ENCODE data around the gene ERFL. TPM values are rescaled to one million over a fixed set of nuclear protein-coding genes. Genes with fewer than 3 reads are reported as not detected.
"Not testable (repeated sequence)": the region's sequence is repeated elsewhere in the genome, so short reads cannot be mapped to it uniquely, and the experiment has no call there.

Gene ERFL
- total and polyA plus RNA-seq, 4 donors: 0.46 to 0.81 (median 0.51) TPM; not detected in 1

- Histone ChIP-seq H3K27me3 (ENCODE audit: control insufficient read depth in 1 of 2, insufficient read depth in 2 of 2, low read length in 1 of 2) (no peaks in the 10 kb centered on the region), H3K36me3 (ENCODE audit: control insufficient read depth in 1 of 2, insufficient read depth in 2 of 2, low read length in 1 of 2) (peaks cover 0 to 3% of the 10 kb centered on the region in 2 donors), H3K9me3 (ENCODE audit: control insufficient read depth, low read length) (no peaks in the 10 kb centered on the region), H3K27ac (ENCODE audit: low read depth in 1 of 2, low read length in 2 of 2) (no peak overlapping the region), H3K4me1 (ENCODE audit: control insufficient read depth in 1 of 2, insufficient read depth in 2 of 2, low read length in 2 of 2) (no peaks in the 10 kb centered on the region), H3K4me3 (ENCODE audit: low read length in 2 of 2) (no peak overlapping the region)
- intact Hi-C loops (cut with DNase I): loop anchor here in 1 of 2 donors (10.0 kb wide), 1 partner anchor 67 kb away; the partner anchor contains the start of gene ARHGEF1
- peak; percentile 87 for ATAC-seq (ENCODE audit: low FRiP score)
- peak; percentile 80 to 94 for DNase-seq
- 2 to 3% methylated on average over 11 to 12 of the region's 12 CpGs for WGBS, 2 donors
Measured at GRCh38 chr19:41951686-41952172, 23.5 kb upstream of the ERFL start.

- no peaks in the 10 kb centered on the region for H3K9me3 ChIP-seq (ENCODE audit: control insufficient read depth, low read length)
- H3K36me3 ChIP-seq (ENCODE audit: control insufficient read depth in 1 of 2, insufficient read depth in 2 of 2, low read length in 1 of 2): no peaks in the 10 kb centered on the region
- DNase-seq (no peak), ATAC-seq (ENCODE audit: low FRiP score) (no peak)
- intact Hi-C loops (cut with DNase I): no loop called here
- 90 to 97% methylated on average over 3 of the region's 3 CpGs for WGBS, 2 donors
- H3K27ac ChIP-seq (ENCODE audit: low read depth in 1 of 2, low read length in 2 of 2): no peak overlapping the region
- no peak overlapping the region for H3K4me3 ChIP-seq (ENCODE audit: low read length in 2 of 2)
- no peaks in the 10 kb centered on the region for H3K27me3 ChIP-seq (ENCODE audit: control insufficient read depth in 1 of 2, insufficient read depth in 2 of 2, low read length in 1 of 2)
- H3K4me1 ChIP-seq (ENCODE audit: control insufficient read depth in 1 of 2, insufficient read depth in 2 of 2, low read length in 2 of 2): no peaks in the 10 kb centered on the region
Measured at GRCh38 chr19:41947091-41947490, 18.8 kb upstream of the ERFL start.

GRCh38 chr19:41945135-41945766 lies 17.0 kb upstream of the ERFL start:
- H3K9me3 ChIP-seq (ENCODE audit: control insufficient read depth, low read length): no peaks in the 10 kb centered on the region
- H3K4me3 ChIP-seq (ENCODE audit: low read length in 2 of 2): no peak overlapping the region
- no peak for DNase-seq
- ATAC-seq (ENCODE audit: low FRiP score): no peak
- peaks cover 0 to 3% of the 10 kb centered on the region in 2 donors for H3K4me1 ChIP-seq (ENCODE audit: control insufficient read depth in 1 of 2, insufficient read depth in 2 of 2, low read length in 2 of 2)
- no peaks in the 10 kb centered on the region for H3K36me3 ChIP-seq (ENCODE audit: control insufficient read depth in 1 of 2, insufficient read depth in 2 of 2, low read length in 1 of 2)
- 85 to 94% methylated on average over 8 of the region's 8 CpGs for WGBS, 2 donors
- no peak overlapping the region for H3K27ac ChIP-seq (ENCODE audit: low read depth in 1 of 2, low read length in 2 of 2)
- intact Hi-C loops (cut with DNase I): no loop called here
- H3K27me3 ChIP-seq (ENCODE audit: control insufficient read depth in 1 of 2, insufficient read depth in 2 of 2, low read length in 1 of 2): no peaks in the 10 kb centered on the region

GRCh38 chr19:41944336-41944735 lies 16.1 kb upstream of the ERFL start:
- no peaks in the 10 kb centered on the region for H3K27me3 ChIP-seq (ENCODE audit: control insufficient read depth in 1 of 2, insufficient read depth in 2 of 2, low read length in 1 of 2)
- WGBS, 2 donors: 75 to 78% methylated on average over 2 of the region's 2 CpGs
- H3K4me3 ChIP-seq (ENCODE audit: low read length in 2 of 2): no peak overlapping the region
- H3K27ac ChIP-seq (ENCODE audit: low read depth in 1 of 2, low read length in 2 of 2): no peak overlapping the region
- intact Hi-C loops (cut with DNase I): no loop called here
- ATAC-seq (ENCODE audit: low FRiP score): no peak
- no peak for DNase-seq
- H3K4me1 ChIP-seq (ENCODE audit: control insufficient read depth in 1 of 2, insufficient read depth in 2 of 2, low read length in 2 of 2): peaks cover 0 to 3% of the 10 kb centered on the region in 2 donors
- H3K9me3 ChIP-seq (ENCODE audit: control insufficient read depth, low read length): no peaks in the 10 kb centered on the region
- H3K36me3 ChIP-seq (ENCODE audit: control insufficient read depth in 1 of 2, insufficient read depth in 2 of 2, low read length in 1 of 2): no peaks in the 10 kb centered on the region

GRCh38 chr19:41941410-41942202 lies 13.4 kb upstream of the ERFL start:
- intact Hi-C loops (cut with DNase I): no loop called here
- 80 to 93% methylated on average over 8 to 9 of the region's 9 CpGs for WGBS, 2 donors
- Histone ChIP-seq H3K4me1 (ENCODE audit: control insufficient read depth in 1 of 2, insufficient read depth in 2 of 2, low read length in 2 of 2) (peaks cover 0 to 3% of the 10 kb centered on the region in 2 donors), H3K27ac (ENCODE audit: low read depth in 1 of 2, low read length in 2 of 2) (no peak overlapping the region), H3K36me3 (ENCODE audit: control insufficient read depth in 1 of 2, insufficient read depth in 2 of 2, low read length in 1 of 2) (no peaks in the 10 kb centered on the region), H3K27me3 (ENCODE audit: control insufficient read depth in 1 of 2, insufficient read depth in 2 of 2, low read length in 1 of 2) (no peaks in the 10 kb centered on the region), H3K4me3 (ENCODE audit: low read length in 2 of 2) (no peak overlapping the region), H3K9me3 (ENCODE audit: control insufficient read depth, low read length) (no peaks in the 10 kb centered on the region)
- no peak for DNase-seq
- ATAC-seq (ENCODE audit: low FRiP score): no peak

GRCh38 chr19:41940731-41941409 lies 12.6 kb upstream of the ERFL start:
- 9 to 28% methylated on average over 13 to 53 of the region's 53 CpGs for WGBS, 2 donors
- intact Hi-C loops (cut with DNase I): no loop called here
- ATAC-seq (ENCODE audit: low FRiP score): no peak

GRCh38 chr19:41939861-41940730 lies 11.8 kb upstream of the ERFL start:
- Histone ChIP-seq H3K27me3 (ENCODE audit: control insufficient read depth in 1 of 2, insufficient read depth in 2 of 2, low read length in 1 of 2) (no peaks in the 10 kb centered on the region), H3K36me3 (ENCODE audit: control insufficient read depth in 1 of 2, insufficient read depth in 2 of 2, low read length in 1 of 2) (no peaks in the 10 kb centered on the region), H3K4me3 (ENCODE audit: low read length in 2 of 2) (no peak overlapping the region), H3K9me3 (ENCODE audit: control insufficient read depth, low read length) (no peaks in the 10 kb centered on the region), H3K4me1 (ENCODE audit: control insufficient read depth in 1 of 2, insufficient read depth in 2 of 2, low read length in 2 of 2) (peaks cover 0 to 3% of the 10 kb centered on the region in 2 donors), H3K27ac (ENCODE audit: low read depth in 1 of 2, low read length in 2 of 2) (no peak overlapping the region)
- DNase-seq (no peak), ATAC-seq (ENCODE audit: low FRiP score) (no peak)
- WGBS, 2 donors: 1 to 2% methylated on average over 73 to 83 of the region's 83 CpGs
- intact Hi-C loops (cut with DNase I): no loop called here

More at GRCh38 chr19:41940731-41941409, 12.6 kb upstream of the ERFL start:
- no peaks in the 10 kb centered on the region for H3K27me3 ChIP-seq (ENCODE audit: control insufficient read depth in 1 of 2, insufficient read depth in 2 of 2, low read length in 1 of 2)
- no peak for DNase-seq
- no peaks in the 10 kb centered on the region for H3K9me3 ChIP-seq (ENCODE audit: control insufficient read depth, low read length)
- H3K36me3 ChIP-seq (ENCODE audit: control insufficient read depth in 1 of 2, insufficient read depth in 2 of 2, low read length in 1 of 2): no peaks in the 10 kb centered on the region
- H3K27ac ChIP-seq (ENCODE audit: low read depth in 1 of 2, low read length in 2 of 2): no peak overlapping the region
- H3K4me3 ChIP-seq (ENCODE audit: low read length in 2 of 2): no peak overlapping the region
- H3K4me1 ChIP-seq (ENCODE audit: control insufficient read depth in 1 of 2, insufficient read depth in 2 of 2, low read length in 2 of 2): peaks cover 0 to 3% of the 10 kb centered on the region in 2 donors

GRCh38 chr19:41939209-41939608 lies 11.0 kb upstream of the ERFL start:
- intact Hi-C loops (cut with DNase I); H3K9me3 ChIP-seq (ENCODE audit: control insufficient read depth, low read length); H3K4me3 ChIP-seq (ENCODE audit: low read length in 2 of 2); ATAC-seq (ENCODE audit: low FRiP score); H3K4me1 ChIP-seq (ENCODE audit: control insufficient read depth in 1 of 2, insufficient read depth in 2 of 2, low read length in 2 of 2); H3K27me3 ChIP-seq (ENCODE audit: control insufficient read depth in 1 of 2, insufficient read depth in 2 of 2, low read length in 1 of 2); H3K27ac ChIP-seq (ENCODE audit: low read depth in 1 of 2, low read length in 2 of 2); DNase-seq; H3K36me3 ChIP-seq (ENCODE audit: control insufficient read depth in 1 of 2, insufficient read depth in 2 of 2, low read length in 1 of 2): not testable (repeated sequence)
